Peyer's patch (tissue), 4 donors: ENCODE data around the gene EXOC3L2.

Experiments
- POLR2A ChIP-seq, 2 donors: fragments of 450-650 bp; IDR thresholded peaks; one replicate each; pipeline ENCODE4 v1.5.1; 2017; ENCODE audit warnings: antibody characterized with exemption in 2 of 2, mild to moderate bottlenecking in 2 of 2, moderate library complexity in 2 of 2
- TF ChIP-seq, protein P1 (sequence below), 6 experiments: fragments of 450-650 bp in 4 of 6; fragments of 200-600 bp in 2 of 6; sonication (generic) in 1 of 6; IDR thresholded peaks; one replicate each; pipeline ENCODE4 v1.5.1; 2017 to 2019; ENCODE audit warnings: antibody characterized with exemption in 6 of 6, mild to moderate bottlenecking in 3 of 6, moderate library complexity in 1 of 6

DNA sequence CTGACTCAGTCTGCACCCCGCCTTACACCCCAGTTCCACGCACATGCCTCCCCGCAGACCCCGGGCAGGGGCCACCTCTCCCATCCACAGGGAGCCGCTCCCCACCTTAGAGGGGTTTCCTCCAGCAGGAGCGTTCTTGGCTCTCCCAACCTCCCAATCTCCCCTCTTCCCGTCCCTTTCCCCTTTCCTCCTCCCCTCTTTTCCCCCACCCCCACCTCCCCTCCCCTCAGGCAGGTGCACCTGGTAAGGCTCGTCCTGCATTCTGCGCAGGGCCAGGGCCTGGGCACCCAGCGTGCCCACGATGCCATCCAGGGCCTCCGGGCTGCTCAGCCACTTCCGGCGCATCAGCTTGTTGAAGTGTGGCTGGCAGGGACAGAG is 27.3 kb downstream of the EXOC3L2 start:
- TF ChIP-seq, protein P1, sequence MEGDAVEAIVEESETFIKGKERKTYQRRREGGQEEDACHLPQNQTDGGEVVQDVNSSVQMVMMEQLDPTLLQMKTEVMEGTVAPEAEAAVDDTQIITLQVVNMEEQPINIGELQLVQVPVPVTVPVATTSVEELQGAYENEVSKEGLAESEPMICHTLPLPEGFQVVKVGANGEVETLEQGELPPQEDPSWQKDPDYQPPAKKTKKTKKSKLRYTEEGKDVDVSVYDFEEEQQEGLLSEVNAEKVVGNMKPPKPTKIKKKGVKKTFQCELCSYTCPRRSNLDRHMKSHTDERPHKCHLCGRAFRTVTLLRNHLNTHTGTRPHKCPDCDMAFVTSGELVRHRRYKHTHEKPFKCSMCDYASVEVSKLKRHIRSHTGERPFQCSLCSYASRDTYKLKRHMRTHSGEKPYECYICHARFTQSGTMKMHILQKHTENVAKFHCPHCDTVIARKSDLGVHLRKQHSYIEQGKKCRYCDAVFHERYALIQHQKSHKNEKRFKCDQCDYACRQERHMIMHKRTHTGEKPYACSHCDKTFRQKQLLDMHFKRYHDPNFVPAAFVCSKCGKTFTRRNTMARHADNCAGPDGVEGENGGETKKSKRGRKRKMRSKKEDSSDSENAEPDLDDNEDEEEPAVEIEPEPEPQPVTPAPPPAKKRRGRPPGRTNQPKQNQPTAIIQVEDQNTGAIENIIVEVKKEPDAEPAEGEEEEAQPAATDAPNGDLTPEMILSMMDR (IDR thresholded peaks at IDR 0.05), result no peak
- TF ChIP-seq POLR2A (IDR thresholded peaks at IDR 0.05), result no peak
